ENCODE measurements around the gene PREX1. TPM values are rescaled to one million over a fixed set of nuclear protein-coding genes. Genes with fewer than 3 reads are reported as not detected.

The PREX1 gene
- polyA plus RNA-seq, 1 of the 3 experiments (the other 2 are of a cell fraction): 5.3 TPM

DNA sequence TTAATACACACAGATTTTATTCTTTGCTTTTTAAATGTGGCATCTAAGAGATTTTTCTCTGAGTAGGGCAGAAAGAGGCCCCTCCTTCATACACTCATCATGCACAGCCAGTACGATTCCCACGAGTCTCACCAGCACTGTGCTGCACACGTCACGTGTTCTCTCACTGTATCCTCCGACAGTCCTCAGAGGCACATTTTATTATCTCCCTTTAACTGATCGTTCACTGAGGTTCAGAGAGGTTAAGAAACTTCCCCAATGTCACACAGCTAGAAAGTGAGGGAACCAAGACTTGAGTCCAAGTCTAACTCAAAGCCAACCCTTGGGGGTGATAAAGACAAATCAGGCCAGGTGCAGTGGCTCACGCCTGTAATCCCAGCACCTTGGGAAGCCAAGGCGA, 142.5 kb downstream of the PREX1 start (continued):
- TF ChIP-seq, protein P1, sequence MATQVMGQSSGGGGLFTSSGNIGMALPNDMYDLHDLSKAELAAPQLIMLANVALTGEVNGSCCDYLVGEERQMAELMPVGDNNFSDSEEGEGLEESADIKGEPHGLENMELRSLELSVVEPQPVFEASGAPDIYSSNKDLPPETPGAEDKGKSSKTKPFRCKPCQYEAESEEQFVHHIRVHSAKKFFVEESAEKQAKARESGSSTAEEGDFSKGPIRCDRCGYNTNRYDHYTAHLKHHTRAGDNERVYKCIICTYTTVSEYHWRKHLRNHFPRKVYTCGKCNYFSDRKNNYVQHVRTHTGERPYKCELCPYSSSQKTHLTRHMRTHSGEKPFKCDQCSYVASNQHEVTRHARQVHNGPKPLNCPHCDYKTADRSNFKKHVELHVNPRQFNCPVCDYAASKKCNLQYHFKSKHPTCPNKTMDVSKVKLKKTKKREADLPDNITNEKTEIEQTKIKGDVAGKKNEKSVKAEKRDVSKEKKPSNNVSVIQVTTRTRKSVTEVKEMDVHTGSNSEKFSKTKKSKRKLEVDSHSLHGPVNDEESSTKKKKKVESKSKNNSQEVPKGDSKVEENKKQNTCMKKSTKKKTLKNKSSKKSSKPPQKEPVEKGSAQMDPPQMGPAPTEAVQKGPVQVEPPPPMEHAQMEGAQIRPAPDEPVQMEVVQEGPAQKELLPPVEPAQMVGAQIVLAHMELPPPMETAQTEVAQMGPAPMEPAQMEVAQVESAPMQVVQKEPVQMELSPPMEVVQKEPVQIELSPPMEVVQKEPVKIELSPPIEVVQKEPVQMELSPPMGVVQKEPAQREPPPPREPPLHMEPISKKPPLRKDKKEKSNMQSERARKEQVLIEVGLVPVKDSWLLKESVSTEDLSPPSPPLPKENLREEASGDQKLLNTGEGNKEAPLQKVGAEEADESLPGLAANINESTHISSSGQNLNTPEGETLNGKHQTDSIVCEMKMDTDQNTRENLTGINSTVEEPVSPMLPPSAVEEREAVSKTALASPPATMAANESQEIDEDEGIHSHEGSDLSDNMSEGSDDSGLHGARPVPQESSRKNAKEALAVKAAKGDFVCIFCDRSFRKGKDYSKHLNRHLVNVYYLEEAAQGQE (IDR thresholded peaks at IDR 0.05; ENCODE audit: low read depth, low read length): no peak
- TF ChIP-seq RCOR1 (IDR thresholded peaks at IDR 0.05; ENCODE audit: low read length): no peak

DNA sequence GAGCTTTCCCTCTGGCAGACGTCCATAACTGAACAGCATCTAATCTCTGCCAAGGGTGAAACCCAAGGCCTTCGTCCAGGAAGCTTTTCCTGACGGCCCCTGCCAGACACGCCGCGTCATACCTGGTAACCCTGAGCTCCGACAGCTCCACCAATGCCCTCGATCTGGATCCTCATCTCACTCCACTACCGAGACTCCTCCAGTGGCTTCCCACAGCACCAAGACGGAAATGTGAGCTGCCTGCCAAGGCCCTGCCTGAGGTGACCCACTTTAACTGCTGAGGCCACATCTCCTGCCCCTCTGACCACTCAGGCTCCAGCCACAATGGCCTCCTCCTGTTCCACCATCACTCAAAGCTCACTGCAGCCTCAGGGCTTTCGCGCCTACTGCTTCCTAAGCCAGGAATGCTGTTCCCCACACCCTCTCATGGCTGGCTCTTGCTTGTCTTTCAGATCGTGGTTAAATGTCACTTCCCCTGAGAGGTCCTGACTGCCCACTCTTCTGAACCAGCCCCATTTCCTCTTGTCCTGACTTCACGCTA, 143.2 kb downstream of the PREX1 start:
- no peaks in the 10 kb centered on the region for H3K36me3 ChIP-seq (replicated peaks in 1 of 2; ENCODE audit: control insufficient read depth in 1 of 2, insufficient read depth in 2 of 2, low read length in 1 of 2)
- H3K27ac ChIP-seq (ENCODE audit: low read depth in 2 of 2, low read length in 1 of 2): 0 out of 4 replicates have a peak overlapping the region, but pooled peaks of 1 of the 2 experiments have one; percentile 14
- H3K9ac ChIP-seq: no peak overlapping the region
- POLR2A ChIA-PET: no interaction called here
- H3K27me3 ChIP-seq (ENCODE audit: insufficient read depth): no peaks in the 10 kb centered on the region
- no peak overlapping the region for H3K4me3 ChIP-seq (ENCODE audit: low read depth in 2 of 2, low read length in 1 of 2)
- no peak overlapping the region for H2AFZ ChIP-seq (ENCODE audit: low read depth)
- DNase-seq: no peak
- TF ChIP-seq RCOR1 (IDR thresholded peaks at IDR 0.05; ENCODE audit: low read length) (no peak), TEAD4 (IDR thresholded peaks at IDR 0.05; ENCODE audit: borderline replicate concordance, insufficient read depth) (no peak), YY1 (IDR thresholded peaks at IDR 0.05; ENCODE audit: low read depth) (no peak), POLR2AphosphoS5 (IDR thresholded peaks at IDR 0.05; ENCODE audit: low read depth, low read length) (no peak)
- TF ChIP-seq, protein P2, sequence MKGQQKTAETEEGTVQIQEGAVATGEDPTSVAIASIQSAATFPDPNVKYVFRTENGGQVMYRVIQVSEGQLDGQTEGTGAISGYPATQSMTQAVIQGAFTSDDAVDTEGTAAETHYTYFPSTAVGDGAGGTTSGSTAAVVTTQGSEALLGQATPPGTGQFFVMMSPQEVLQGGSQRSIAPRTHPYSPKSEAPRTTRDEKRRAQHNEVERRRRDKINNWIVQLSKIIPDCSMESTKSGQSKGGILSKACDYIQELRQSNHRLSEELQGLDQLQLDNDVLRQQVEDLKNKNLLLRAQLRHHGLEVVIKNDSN (IDR thresholded peaks at IDR 0.05; ENCODE audit: borderline replicate concordance, low read depth): no peak
- TF ChIP-seq, protein P3, sequence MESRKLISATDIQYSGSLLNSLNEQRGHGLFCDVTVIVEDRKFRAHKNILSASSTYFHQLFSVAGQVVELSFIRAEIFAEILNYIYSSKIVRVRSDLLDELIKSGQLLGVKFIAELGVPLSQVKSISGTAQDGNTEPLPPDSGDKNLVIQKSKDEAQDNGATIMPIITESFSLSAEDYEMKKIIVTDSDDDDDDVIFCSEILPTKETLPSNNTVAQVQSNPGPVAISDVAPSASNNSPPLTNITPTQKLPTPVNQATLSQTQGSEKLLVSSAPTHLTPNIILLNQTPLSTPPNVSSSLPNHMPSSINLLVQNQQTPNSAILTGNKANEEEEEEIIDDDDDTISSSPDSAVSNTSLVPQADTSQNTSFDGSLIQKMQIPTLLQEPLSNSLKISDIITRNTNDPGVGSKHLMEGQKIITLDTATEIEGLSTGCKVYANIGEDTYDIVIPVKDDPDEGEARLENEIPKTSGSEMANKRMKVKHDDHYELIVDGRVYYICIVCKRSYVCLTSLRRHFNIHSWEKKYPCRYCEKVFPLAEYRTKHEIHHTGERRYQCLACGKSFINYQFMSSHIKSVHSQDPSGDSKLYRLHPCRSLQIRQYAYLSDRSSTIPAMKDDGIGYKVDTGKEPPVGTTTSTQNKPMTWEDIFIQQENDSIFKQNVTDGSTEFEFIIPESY (IDR thresholded peaks at IDR 0.05; ENCODE audit: borderline replicate concordance, low read depth): no peak
- no peaks in the 10 kb centered on the region for H3K79me2 ChIP-seq (ENCODE audit: insufficient read depth)
- no peak overlapping the region for H3K4me2 ChIP-seq
- H3F3A ChIP-seq (replicated peaks; ENCODE audit: insufficient read depth): peaks cover 5% of the 10 kb centered on the region
- H3K9me3 ChIP-seq: no peaks in the 10 kb centered on the region
- peaks cover 52 to 64% of the 10 kb centered on the region in 2 experiments for H3K4me1 ChIP-seq (ENCODE audit: control insufficient read depth in 1 of 2, insufficient read depth in 2 of 2, low read depth in 1 of 2, low read length in 1 of 2)
- H3K9me2 ChIP-seq: no peaks in the 10 kb centered on the region
- 92% methylated on average over 13 of the region's 14 CpGs for WGBS (ENCODE audit: low lambda C conversion rate)
- CTCF ChIA-PET: interaction anchor here (0.6 to 1.3 kb wide), 6 partner anchors 11 to 1042 kb away, joined by 3 to 5 read pairs (median 4); partner anchors contain the start of gene PREX1
- no peaks in the 10 kb centered on the region for H4K20me1 ChIP-seq (ENCODE audit: insufficient read depth)
